ENCODE data around the gene PCDH15. TPM values are rescaled to one million over a fixed set of nuclear protein-coding genes. Genes with fewer than 3 reads are reported as not detected.
"Not testable (repeated sequence)": the region's sequence is repeated elsewhere in the genome, so short reads cannot be mapped to it uniquely, and the experiment has no call there.

Gene PCDH15
- total RNA-seq, 1 donor from 2014 or later: 0.64 TPM

DNA sequence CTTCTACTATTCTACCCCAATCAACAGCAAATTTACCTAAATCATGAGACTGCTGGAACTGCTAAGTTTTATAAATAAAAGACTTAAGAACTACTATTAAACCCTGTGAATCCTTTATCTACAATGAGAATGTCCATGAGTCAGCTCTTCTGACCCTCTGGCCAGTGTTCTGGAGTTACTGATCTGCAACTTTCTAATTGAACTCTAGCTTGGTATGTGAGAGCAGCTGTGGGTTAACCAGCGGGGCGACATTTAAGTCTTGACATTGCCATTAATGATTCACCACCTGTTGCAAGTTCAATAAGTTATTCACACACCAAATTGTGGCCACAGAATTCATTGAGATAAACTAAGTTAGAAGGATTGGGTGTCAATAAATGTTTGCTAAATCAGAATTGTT, 359.8 kb downstream of the PCDH15 start:
- Mint-ChIP-seq H3K9me3 (ENCODE audit: unreplicated experiment) (no peaks in the 10 kb centered on the region), H3K36me3 (ENCODE audit: unreplicated experiment) (no peaks in the 10 kb centered on the region), H3K4me3 (ENCODE audit: unreplicated experiment) (no peak overlapping the region), H3K27me3 (ENCODE audit: unreplicated experiment) (no peaks in the 10 kb centered on the region), H3K27ac (ENCODE audit: unreplicated experiment) (no peak overlapping the region), H3K4me1 (ENCODE audit: low read depth, unreplicated experiment) (no peaks in the 10 kb centered on the region)
- TF ChIP-seq, protein P1, sequence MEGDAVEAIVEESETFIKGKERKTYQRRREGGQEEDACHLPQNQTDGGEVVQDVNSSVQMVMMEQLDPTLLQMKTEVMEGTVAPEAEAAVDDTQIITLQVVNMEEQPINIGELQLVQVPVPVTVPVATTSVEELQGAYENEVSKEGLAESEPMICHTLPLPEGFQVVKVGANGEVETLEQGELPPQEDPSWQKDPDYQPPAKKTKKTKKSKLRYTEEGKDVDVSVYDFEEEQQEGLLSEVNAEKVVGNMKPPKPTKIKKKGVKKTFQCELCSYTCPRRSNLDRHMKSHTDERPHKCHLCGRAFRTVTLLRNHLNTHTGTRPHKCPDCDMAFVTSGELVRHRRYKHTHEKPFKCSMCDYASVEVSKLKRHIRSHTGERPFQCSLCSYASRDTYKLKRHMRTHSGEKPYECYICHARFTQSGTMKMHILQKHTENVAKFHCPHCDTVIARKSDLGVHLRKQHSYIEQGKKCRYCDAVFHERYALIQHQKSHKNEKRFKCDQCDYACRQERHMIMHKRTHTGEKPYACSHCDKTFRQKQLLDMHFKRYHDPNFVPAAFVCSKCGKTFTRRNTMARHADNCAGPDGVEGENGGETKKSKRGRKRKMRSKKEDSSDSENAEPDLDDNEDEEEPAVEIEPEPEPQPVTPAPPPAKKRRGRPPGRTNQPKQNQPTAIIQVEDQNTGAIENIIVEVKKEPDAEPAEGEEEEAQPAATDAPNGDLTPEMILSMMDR (IDR thresholded peaks at IDR 0.05; ENCODE audit: partially characterized antibody, unreplicated experiment): no peak
- no peak for DNase-seq

DNA sequence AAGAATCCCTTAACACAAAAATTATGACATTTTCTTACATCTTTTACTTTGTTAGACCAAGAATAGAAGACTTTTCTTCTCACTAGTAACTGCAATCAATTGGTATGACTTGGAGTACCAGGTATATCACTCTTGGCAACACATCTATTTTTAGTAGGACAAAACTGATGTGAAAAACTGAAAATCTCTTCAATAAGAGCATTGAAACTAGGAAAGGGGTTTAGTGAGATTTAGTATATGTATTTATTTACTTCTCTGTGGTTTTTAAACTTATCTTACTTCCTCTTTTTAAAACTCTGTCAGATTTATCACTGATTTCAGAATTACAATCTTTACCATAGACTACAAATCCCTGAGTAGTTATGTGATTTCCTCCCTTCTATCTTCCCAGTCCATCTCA, 366.2 kb downstream of the PCDH15 start:
- H3K9me3 Mint-ChIP-seq (ENCODE audit: unreplicated experiment): no peaks in the 10 kb centered on the region
- TF ChIP-seq, protein P1 (IDR thresholded peaks at IDR 0.05; ENCODE audit: partially characterized antibody, unreplicated experiment): no peak
- H3K36me3 Mint-ChIP-seq (ENCODE audit: unreplicated experiment): no peaks in the 10 kb centered on the region
- H3K27ac Mint-ChIP-seq (ENCODE audit: unreplicated experiment): no peak overlapping the region
- no peak overlapping the region for H3K4me3 Mint-ChIP-seq (ENCODE audit: unreplicated experiment)
- DNase-seq: no peak
- H3K4me1 Mint-ChIP-seq (ENCODE audit: low read depth, unreplicated experiment): no peaks in the 10 kb centered on the region
- H3K27me3 Mint-ChIP-seq (ENCODE audit: unreplicated experiment): no peaks in the 10 kb centered on the region

DNA sequence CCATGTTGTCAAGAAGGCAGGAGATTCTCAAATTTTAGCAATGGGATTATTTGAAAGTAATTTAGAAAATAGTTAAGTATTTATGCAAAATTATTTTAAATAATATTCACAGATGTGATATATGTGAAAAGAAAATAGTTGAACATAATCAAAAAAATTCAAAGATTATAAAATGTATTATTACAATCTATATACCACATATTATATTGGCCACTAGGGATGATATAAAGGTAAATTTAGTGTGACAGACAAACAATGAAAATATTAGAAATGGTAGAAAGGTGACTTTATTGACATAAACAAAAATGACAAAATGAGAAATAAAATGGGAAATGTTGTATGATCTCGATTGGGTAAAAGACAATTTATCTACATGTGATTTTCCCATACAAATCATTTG, 385.5 kb downstream of the PCDH15 start:
- no peak for DNase-seq
- Mint-ChIP-seq H3K4me1 (ENCODE audit: low read depth, unreplicated experiment) (peaks cover 9% of the 10 kb centered on the region), H3K27ac (ENCODE audit: unreplicated experiment) (no peak overlapping the region), H3K27me3 (ENCODE audit: unreplicated experiment) (peaks cover 2% of the 10 kb centered on the region), H3K4me3 (ENCODE audit: unreplicated experiment) (no peak overlapping the region), H3K9me3 (ENCODE audit: unreplicated experiment) (no peaks in the 10 kb centered on the region), H3K36me3 (ENCODE audit: unreplicated experiment) (no peaks in the 10 kb centered on the region)
- TF ChIP-seq, protein P1 (IDR thresholded peaks at IDR 0.05; ENCODE audit: partially characterized antibody, unreplicated experiment): no peak

DNA sequence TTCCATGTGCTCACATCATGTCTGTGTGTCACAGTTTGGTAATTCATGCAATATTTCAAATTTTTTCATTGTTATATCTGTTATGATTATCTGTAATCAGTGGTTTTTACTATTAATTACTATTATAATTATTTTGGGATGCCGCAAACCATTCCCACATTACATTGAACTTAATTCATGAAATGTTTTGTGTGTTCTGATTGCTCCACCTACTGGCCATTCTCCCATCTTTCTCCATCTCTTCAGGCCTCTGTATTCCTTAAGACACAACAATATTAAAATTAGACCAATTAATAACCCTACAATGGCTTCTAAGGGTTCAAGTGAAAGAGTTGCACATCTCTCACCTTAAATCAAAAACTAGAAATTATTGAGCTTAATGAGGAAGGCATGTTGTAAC, 398.5 kb downstream of the PCDH15 start:
- Mint-ChIP-seq H3K4me1 (ENCODE audit: low read depth, unreplicated experiment) (no peaks in the 10 kb centered on the region), H3K9me3 (ENCODE audit: unreplicated experiment) (no peaks in the 10 kb centered on the region), H3K27ac (ENCODE audit: unreplicated experiment) (no peak overlapping the region), H3K4me3 (ENCODE audit: unreplicated experiment) (no peak overlapping the region), H3K27me3 (ENCODE audit: unreplicated experiment) (no peaks in the 10 kb centered on the region), H3K36me3 (ENCODE audit: unreplicated experiment) (no peaks in the 10 kb centered on the region)
- TF ChIP-seq, protein P1 (IDR thresholded peaks at IDR 0.05; ENCODE audit: partially characterized antibody, unreplicated experiment): peak; percentile 62
- no peak for DNase-seq

DNA sequence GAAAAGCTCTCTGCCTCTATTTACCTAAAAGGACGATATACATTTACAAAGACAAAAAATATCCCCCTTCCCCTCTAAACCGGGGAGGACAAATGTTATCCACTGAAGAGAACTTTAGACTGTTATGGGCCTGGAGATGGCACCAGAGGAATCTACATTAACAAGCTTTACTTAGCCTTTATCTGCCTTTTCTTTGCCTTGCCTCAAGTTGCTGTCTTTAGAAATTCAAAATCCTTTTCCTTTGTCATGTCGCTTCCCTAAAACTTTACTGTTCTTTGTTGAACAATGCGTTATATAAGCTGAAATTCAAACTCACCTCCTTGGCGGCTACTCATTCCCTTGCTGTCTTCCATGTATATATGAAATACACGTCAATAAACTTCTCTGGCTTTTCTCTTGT, 405.0 kb downstream of the PCDH15 start:
- DNase-seq: no peak
- TF ChIP-seq, protein P1 (IDR thresholded peaks at IDR 0.05; ENCODE audit: partially characterized antibody, unreplicated experiment): no peak
- H3K4me1 Mint-ChIP-seq (ENCODE audit: low read depth, unreplicated experiment): no peaks in the 10 kb centered on the region
- peaks cover 1% of the 10 kb centered on the region for H3K27me3 Mint-ChIP-seq (ENCODE audit: unreplicated experiment)
- no peaks in the 10 kb centered on the region for H3K36me3 Mint-ChIP-seq (ENCODE audit: unreplicated experiment)
- no peaks in the 10 kb centered on the region for H3K9me3 Mint-ChIP-seq (ENCODE audit: unreplicated experiment)
- no peak overlapping the region for H3K4me3 Mint-ChIP-seq (ENCODE audit: unreplicated experiment)
- H3K27ac Mint-ChIP-seq (ENCODE audit: unreplicated experiment): no peak overlapping the region

DNA sequence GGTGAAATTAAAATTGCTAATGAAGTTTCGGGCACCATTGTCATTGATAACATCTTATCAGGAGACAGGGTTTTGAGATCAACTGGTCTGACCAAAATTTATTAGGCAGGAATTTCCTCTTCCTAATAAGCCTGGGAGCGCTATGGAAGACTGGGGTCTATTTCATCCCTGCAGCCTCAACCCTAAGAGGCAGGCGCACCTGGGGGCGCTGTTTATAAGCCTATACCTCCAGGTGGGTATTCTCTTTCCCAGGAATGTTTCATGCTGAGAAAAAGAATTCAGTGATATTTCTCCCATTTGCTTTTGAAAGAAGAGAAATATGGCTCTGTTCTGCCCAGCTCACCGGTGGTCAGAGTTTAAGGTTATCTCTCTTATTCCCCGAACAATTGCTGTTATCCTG, 406.4 kb downstream of the PCDH15 start:
- not testable (repeated sequence) for DNase-seq; H3K27ac Mint-ChIP-seq (ENCODE audit: unreplicated experiment); H3K4me1 Mint-ChIP-seq (ENCODE audit: low read depth, unreplicated experiment); H3K9me3 Mint-ChIP-seq (ENCODE audit: unreplicated experiment); H3K4me3 Mint-ChIP-seq (ENCODE audit: unreplicated experiment); H3K27me3 Mint-ChIP-seq (ENCODE audit: unreplicated experiment); H3K36me3 Mint-ChIP-seq (ENCODE audit: unreplicated experiment)
